NCI-H2171 treated with DMSO at 0.1 percent for 48 hours (cell line): ENCODE measurements around the gene RAPGEF5.
A peak's percentile ranks its signal among the peaks of the same experiment; 100 is the strongest.

Source experiments
- DNase-seq: peaks from one replicate; lab custom pipeline; 2025; lab: John Stamatoyannopoulos, UW

RAPGEF5 gene

GRCh38 chr7:22189230-22189629 is 167.7 kb downstream of the RAPGEF5 start:
- no peak for DNase-seq

GRCh38 chr7:22187691-22188348 is 169.1 kb downstream of the RAPGEF5 start:
- DNase-seq = no peak

- DNase-seq = peak; percentile 39
Observed at GRCh38 chr7:22185559-22185958, 171.4 kb downstream of the RAPGEF5 start.

GRCh38 chr7:22184549-22185199 is 172.3 kb downstream of the RAPGEF5 start:
- no peak for DNase-seq

- DNase-seq = no peak
Observed at GRCh38 chr7:22183522-22184280, 173.3 kb downstream of the RAPGEF5 start.

GRCh38 chr7:22182149-22182548 is 174.8 kb downstream of the RAPGEF5 start:
- DNase-seq = no peak

GRCh38 chr7:22181663-22182062 is 175.3 kb downstream of the RAPGEF5 start:
- DNase-seq = no peak

GRCh38 chr7:22179442-22179879 is 177.5 kb downstream of the RAPGEF5 start:
- no peak for DNase-seq

GRCh38 chr7:22178735-22179134 is 178.2 kb downstream of the RAPGEF5 start:
- DNase-seq = no peak

GRCh38 chr7:22176791-22177412 is 180.1 kb downstream of the RAPGEF5 start:
- DNase-seq = no peak

GRCh38 chr7:22174574-22174953 is 182.4 kb downstream of the RAPGEF5 start:
- DNase-seq = no peak

- DNase-seq = no peak
Observed at GRCh38 chr7:22173685-22174573, 183.0 kb downstream of the RAPGEF5 start.

- DNase-seq = no peak
Observed at GRCh38 chr7:22168129-22168634, 188.8 kb downstream of the RAPGEF5 start.

- peak; percentile 29 for DNase-seq
Observed at GRCh38 chr7:22167482-22167881, 189.5 kb downstream of the RAPGEF5 start.

GRCh38 chr7:22166928-22167327 is 190.0 kb downstream of the RAPGEF5 start:
- DNase-seq = peak; percentile 31

GRCh38 chr7:22159341-22159740 is 197.6 kb downstream of the RAPGEF5 start:
- DNase-seq = no peak

- no peak for DNase-seq
Observed at GRCh38 chr7:22157552-22157951, 199.4 kb downstream of the RAPGEF5 start.

GRCh38 chr7:22156205-22156604 is 200.7 kb downstream of the RAPGEF5 start:
- DNase-seq = no peak

GRCh38 chr7:22154143-22154529 is 202.8 kb downstream of the RAPGEF5 start:
- no peak for DNase-seq

- DNase-seq = no peak
Observed at GRCh38 chr7:22153432-22154142, 203.4 kb downstream of the RAPGEF5 start.

- no peak for DNase-seq
Observed at GRCh38 chr7:22152690-22153089, 204.3 kb downstream of the RAPGEF5 start.
